Measurements from ENCODE around the gene TCEAL9. TPM values are rescaled to one million over a fixed set of nuclear protein-coding genes. Genes with fewer than 3 reads are reported as not detected.
A peak's percentile ranks its signal among the peaks of the same experiment; 100 is the strongest.
"Not testable (repeated sequence)": the region's sequence is repeated elsewhere in the genome, so short reads cannot be mapped to it uniquely, and the experiment has no call there.

Gene TCEAL9, protein sequence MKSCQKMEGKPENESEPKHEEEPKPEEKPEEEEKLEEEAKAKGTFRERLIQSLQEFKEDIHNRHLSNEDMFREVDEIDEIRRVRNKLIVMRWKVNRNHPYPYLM
- 197 TPM for polyA plus RNA-seq (ENCODE audit: insufficient read length)
- long read RNA-seq, donor 1, transcript TCEAL9-201 (2 exons, 699 nt), result minor isoform, 14 of 160 reads
- long read RNA-seq, donor 1, transcript TCEAL9-203 (1 exons, 1,938 nt), result minor isoform, 45 of 160 reads
- long read RNA-seq, donor 1, transcript TCEAL9-202 (3 exons, 1,033 nt), result major isoform, 75 of 160 reads
- long read RNA-seq, donor 1, partial matches to known transcripts, result 26 of 160 reads
- long read RNA-seq, donor 1, other reads (novel, unspliced or antisense), result 0 of 160 reads
- long read RNA-seq, donor 2, transcript TCEAL9-203 (1 exons, 1,938 nt), result minor isoform, 26 of 146 reads
- long read RNA-seq, donor 2, transcript TCEAL9-201 (2 exons, 699 nt), result minor isoform, 16 of 146 reads
- long read RNA-seq, donor 2, transcript TCEAL9-202 (3 exons, 1,033 nt), result major isoform, 83 of 146 reads
- long read RNA-seq, donor 2, partial matches to known transcripts, result 15 of 146 reads
- long read RNA-seq, donor 2, other reads (novel, unspliced or antisense), result 6 of 146 reads
- long read RNA-seq, donor 3, transcript TCEAL9-203 (1 exons, 1,938 nt), result minor isoform, 18 of 126 reads
- long read RNA-seq, donor 3, transcript TCEAL9-201 (2 exons, 699 nt), result minor isoform, 20 of 126 reads
- long read RNA-seq, donor 3, transcript TCEAL9-202 (3 exons, 1,033 nt), result major isoform, 72 of 126 reads
- long read RNA-seq, donor 3, partial matches to known transcripts, result 16 of 126 reads
- long read RNA-seq, donor 3, other reads (novel, unspliced or antisense), result 0 of 126 reads
- long read RNA-seq, donor 4, transcript TCEAL9-202 (3 exons, 1,033 nt), result minor isoform, 12 of 28 reads
- long read RNA-seq, donor 4, transcript TCEAL9-203 (1 exons, 1,938 nt), result major isoform, 13 of 28 reads
- long read RNA-seq, donor 4, partial matches to known transcripts, result 0 of 28 reads
- long read RNA-seq, donor 4, other reads (novel, unspliced or antisense), result 0 of 28 reads
- long read RNA-seq, donor 5, transcript TCEAL9-202 (3 exons, 1,033 nt), result major isoform, 181 of 300 reads
- long read RNA-seq, donor 5, transcript TCEAL9-203 (1 exons, 1,938 nt), result minor isoform, 61 of 300 reads
- long read RNA-seq, donor 5, transcript TCEAL9-201 (2 exons, 699 nt), result minor isoform, 49 of 300 reads
- long read RNA-seq, donor 5, partial matches to known transcripts, result 9 of 300 reads
- long read RNA-seq, donor 5, other reads (novel, unspliced or antisense), result 0 of 300 reads
- long read RNA-seq, donor 6, transcript TCEAL9-202 (3 exons, 1,033 nt), result major isoform, 72 of 149 reads
- long read RNA-seq, donor 6, transcript TCEAL9-203 (1 exons, 1,938 nt), result minor isoform, 25 of 149 reads
- long read RNA-seq, donor 6, transcript TCEAL9-201 (2 exons, 699 nt), result minor isoform, 35 of 149 reads
- long read RNA-seq, donor 6, partial matches to known transcripts, result 17 of 149 reads
- long read RNA-seq, donor 6, other reads (novel, unspliced or antisense), result 0 of 149 reads
- long read RNA-seq, donor 7, transcript TCEAL9-201 (2 exons, 699 nt), result minor isoform, 29 of 218 reads
- long read RNA-seq, donor 7, transcript TCEAL9-202 (3 exons, 1,033 nt), result major isoform, 104 of 218 reads
- long read RNA-seq, donor 7, transcript TCEAL9-203 (1 exons, 1,938 nt), result minor isoform, 48 of 218 reads
- long read RNA-seq, donor 7, partial matches to known transcripts, result 29 of 218 reads
- long read RNA-seq, donor 7, other reads (novel, unspliced or antisense), result 8 of 218 reads
- long read RNA-seq, donor 8, transcript TCEAL9-201 (2 exons, 699 nt), result minor isoform, 6 of 74 reads
- long read RNA-seq, donor 8, transcript TCEAL9-202 (3 exons, 1,033 nt), result major isoform, 42 of 74 reads
- long read RNA-seq, donor 8, transcript TCEAL9-203 (1 exons, 1,938 nt), result minor isoform, 19 of 74 reads
- long read RNA-seq, donor 8, partial matches to known transcripts, result 7 of 74 reads
- long read RNA-seq, donor 8, other reads (novel, unspliced or antisense), result 0 of 74 reads

DNA sequence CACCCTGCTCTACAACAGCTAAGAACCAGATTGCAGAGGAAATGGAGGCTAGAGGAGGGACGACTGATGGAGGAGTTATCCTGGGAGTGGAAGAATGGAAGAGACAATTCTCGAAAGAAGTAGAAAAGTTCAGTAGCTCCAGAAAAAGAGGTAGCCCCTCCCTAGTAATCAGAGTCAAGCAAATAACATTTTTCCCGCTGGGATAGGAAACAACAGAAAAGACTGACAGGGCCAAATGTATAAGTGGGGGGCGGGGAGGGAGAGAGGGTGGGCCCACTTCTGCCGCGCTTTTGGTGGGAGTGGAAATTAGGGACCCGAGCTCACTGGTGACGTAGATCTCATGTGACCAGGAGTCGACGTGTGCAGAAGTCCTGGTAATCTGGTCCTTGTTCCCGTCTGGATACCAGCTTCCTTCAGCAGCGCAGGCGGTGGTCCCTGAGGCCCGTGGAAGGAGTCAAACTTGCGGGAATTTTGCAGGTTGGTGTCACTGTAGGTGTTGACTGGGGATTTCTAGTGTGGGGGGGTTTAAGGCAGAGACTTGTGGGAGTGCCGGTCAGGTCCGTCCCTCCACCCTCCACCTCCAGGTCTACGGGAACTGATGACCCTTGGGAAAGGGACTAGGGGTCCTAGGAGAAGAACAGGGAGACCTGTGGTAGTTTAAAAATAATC is at the start of gene TCEAL9:
TSS of gene TCEAL9 (plus strand) at position 377 of the 669 bp plus-strand sequence. CDS start 1,179 bp downstream, outside the sequence.
- DNase-seq, result peak; percentile 81

DNA sequence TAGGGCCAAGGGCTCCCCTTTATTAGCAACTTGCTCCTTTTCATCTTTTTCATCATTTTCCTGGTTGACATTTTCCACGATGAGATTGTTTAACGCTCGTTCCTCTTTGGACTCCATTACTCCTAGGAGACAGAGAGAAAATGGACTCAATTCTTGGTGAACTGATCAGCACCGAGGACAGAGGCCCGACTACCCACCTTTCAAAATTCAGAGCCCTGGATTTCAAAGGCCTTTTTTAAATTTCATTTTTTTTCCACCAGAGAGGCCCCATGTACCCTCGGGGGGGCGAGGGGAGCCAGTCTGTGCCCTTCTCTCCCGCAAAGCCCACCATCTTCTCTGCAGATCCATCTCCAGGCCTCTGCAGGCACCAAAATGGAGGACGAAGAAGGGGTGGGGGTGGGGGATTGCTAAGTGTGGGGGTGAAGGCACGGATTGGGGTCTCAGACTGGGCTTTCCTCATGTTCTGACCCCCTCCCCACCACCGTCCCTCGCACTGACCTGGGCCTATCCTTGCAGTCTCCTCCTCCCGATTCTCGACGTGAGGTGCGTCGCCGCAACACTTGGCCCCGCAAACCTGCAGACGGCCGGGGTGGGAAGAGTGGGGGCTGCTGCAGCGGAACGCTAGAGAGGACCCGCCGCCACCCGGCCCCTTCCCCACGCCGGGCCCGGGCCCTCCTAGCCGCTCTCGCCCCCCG is 46.3 kb upstream of the TCEAL9 start:
- no peak for DNase-seq

DNA sequence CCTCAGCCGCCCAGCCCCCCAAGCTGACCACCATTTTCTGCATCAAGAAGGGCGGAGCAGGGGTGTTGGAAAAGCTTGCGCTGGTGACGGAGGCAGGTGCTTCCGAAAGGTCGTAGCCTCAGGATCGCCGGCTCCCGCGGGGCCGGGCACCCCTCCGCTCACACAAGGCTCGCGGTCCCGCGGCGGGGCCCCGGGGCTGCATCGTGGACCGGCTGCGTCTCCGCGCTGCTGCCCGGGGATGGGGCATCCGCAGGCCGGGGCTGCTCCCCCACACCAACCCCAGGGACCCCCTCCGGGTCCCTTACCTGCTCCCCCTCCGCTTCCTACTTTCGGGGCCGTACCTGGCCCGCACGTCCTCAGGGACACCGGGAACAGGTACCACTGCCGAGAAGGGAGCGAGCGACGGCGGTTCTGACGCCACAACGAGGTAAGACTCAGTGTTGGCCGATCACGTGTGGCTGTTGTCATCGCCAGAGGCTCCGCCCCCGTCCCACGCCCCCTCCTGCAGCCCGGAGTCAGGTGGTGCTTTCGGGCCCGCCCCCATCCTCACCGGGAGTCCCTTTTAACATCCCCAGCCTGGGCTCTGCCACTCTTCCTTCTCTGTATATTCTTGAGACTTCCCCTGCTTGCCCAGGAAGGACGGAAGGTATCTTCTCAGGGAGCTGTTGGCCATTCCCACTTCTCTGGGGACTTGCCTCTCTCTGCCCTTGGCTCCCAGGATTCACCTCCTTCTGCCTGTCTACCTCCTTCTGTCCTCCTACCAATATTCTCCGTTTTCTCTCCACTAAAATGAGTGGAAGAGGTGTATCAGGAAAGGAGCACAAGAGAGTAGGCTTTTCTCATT is 45.5 kb upstream of the TCEAL9 start, which contains the start of gene BEX2:
TSS of gene BEX2 (minus strand) at position 436 of the 844 bp plus-strand sequence. CDS start 1,014 bp downstream, outside the sequence.
- peak; percentile 63 for DNase-seq

DNA sequence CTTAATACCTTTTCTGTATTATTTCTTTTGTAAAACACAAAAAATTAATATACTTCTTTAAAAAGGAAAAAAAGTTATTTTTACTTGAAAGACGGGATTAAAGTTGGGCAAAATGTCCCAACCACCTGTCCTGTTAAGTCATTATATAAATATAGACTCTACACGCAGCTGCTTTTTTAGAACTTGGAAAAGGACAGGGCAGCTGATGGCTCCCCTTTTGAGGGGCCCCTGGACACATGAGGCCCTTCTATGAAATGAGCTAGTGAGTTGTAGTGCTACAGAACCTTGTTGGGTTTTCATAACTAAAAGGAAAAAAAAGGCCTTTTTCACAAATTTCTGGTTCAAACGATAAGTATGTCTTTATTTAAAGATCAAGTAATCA is 44.9 kb upstream of the TCEAL9 start:
- DNase-seq, result no peak

DNA sequence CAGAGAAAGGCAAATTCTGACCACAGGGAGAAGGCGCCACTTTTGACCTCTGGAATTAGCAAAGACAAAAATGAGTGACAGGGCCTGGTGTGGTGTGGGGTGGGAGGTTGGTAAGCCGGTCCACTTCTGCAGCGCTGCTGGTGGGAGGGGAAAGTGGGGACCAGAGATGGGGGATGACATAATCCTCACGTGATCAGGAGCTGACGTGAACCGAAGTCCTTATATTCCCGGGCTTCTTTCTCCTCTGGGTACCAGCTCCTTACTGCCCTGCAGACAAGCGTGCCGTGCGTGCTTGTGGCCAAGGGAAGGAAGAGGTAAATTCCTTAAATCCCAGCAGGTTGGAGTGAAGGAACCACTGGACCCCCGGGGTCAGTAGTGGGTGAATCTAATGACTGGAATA is 26.3 kb upstream of the TCEAL9 start, which contains the start of gene TCEAL7:
TSS of gene TCEAL7 (plus strand) at position 249 of the 400 bp plus-strand sequence. CDS start 1,165 bp downstream, outside the sequence.
- peak; percentile 70 for DNase-seq

DNA sequence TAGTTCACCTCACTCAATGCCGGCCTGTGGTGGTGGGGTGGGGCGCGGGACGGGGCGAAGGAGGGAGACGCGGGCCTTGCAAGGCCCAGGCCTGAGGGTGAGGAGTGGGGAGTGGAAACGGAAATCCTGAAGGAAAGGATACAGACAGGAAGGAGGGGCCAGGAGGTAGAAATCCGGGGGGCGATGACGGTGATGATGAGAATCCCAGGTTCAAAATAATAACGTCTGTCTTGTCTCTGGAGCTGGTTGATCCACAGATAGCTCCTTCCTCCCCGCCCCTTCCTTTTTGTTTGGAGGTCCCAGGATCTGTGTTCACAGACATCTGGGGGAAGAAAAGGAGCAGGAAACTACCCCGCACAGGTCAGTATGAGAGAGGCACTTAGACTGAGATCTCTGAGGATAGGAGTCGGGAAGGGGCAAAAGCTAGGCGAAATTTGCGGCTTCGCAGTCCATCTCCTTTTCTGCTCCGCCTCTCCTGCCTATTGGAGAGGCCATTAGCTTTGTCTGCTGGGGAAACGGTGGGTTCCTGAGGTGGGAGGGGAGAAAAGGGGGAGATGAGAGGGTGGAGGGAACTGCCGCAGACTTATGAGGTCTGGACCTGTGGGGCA is 25.5 kb upstream of the TCEAL9 start:
- DNase-seq, result peak; percentile 49

DNA sequence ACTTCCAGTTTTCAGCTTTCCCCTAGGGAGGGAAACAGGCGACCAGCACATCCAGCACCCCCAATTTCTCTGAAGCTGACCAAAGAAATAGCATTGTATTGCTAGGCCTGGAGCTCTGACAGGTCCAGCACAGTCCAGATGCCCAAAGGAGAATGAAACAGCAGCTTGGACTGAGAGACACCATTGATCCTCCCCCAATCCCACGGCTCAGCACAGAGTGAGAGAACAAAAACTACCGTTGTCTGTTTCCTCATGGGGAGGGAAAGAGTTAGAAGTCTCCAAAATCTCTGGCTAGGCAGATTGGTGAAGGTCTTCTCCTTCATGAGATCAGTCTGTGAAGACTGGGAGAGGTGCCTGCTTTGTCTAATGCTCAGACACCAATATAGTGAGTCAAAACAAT is 17.6 kb upstream of the TCEAL9 start:
- no peak for DNase-seq

DNA sequence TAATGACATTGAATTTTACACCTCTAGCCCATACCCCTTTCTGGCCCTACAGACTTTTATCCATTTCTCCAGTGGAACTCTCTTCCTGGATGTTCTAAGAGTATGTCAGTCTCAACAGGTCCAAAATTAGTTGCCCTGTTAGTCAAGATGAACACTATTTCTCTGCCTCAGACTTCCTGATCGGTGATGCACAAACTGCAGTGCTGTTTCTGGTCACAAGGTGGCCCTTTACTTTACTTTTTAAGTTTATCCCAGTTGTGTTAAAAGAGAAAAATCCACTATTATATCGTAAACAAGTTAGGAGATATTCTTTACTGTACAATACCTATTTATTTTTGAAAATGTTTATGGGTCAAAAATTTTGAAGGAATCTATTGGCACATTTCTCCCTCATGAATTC is 13.2 kb upstream of the TCEAL9 start:
- DNase-seq, result no peak

DNA sequence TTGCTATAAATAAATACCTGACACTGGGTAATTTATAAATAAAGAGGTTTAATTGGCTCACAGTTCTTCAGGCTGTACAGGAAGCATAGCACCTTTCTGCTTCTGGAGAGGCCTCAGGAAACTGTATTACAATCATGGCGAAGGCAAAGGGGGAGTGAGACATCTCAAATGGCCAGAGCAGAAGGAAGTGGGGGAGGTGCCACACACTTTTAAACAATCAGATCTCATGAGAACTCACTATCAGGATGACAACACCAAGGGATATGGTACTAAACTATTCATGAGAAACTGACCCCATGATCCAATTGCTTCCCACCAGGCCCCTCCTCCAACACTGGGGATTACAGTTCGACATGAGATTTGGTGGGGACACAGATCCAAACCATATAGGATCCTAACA is 11.7 kb upstream of the TCEAL9 start:
- DNase-seq, result no peak

DNA sequence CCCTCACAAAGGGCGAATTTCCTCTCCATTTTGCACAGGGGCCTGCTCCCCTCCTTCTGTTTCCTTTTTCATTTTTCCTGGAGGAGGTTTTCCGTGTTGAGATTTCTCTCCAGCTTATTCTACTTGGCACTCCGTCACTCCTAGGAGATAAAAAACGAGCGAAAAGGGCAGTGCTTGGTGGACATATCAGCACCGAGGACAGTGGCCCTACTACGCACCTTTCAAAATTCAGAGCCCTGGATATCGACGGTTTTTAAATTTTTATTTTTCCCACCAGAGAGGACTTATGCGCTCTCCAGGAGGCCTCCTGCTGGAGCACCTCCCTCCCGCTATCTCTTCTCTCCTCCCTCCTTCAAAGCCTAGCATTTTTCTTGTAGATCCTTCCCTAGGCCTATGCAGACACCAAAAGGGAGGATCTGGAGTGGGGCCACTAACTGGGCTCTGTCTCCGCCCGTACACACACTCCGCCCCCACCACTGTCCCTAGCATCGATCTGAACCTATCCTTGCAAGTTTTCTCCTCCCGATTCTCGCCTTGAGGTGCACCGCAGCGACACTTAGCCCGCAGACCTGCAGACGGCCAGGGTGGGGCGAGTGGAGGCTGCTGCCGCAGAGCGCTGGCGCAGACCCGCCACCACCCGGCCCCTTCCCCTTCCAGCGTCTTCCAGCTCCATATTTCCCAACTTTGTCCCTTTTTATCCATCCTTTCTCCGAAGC is 8.5 kb upstream of the TCEAL9 start:
- DNase-seq, result no peak

DNA sequence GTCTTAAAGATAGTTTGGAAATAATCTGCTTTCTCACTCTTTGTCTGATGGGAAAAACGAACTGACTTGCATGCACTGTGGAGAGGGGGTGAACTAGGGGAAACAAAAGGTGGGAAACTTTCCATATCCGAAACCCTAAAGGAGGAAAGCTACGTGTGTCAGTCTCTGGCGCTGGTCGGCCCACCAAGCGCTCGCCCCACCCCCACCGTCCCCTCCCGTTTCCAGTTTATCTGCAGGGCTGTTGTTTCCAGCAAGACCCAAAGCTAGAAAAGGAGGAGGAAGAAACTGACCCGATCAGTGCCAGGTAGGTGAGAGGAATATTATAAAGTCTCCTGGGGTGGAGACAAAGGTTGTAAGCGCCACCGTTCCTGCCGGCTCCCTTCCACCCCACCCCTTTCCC is 552 bp downstream of the TCEAL9 start:
- peak; percentile 52 for DNase-seq

DNA sequence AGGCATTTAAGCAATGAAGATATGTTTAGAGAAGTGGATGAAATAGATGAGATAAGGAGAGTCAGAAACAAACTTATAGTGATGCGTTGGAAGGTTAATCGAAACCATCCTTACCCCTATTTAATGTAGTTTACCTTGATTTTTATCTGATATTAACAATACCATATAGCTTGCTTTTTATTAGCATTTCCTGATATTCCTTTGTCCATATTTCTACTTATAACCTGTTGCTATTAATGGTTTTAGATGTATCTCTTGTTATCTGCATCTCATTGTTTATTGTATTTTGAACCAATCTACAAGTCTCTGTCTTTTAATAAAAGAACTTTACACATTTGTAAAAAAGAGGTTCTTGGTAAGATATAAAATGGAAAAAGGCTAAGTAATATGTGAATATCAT is 1.6 kb downstream of the TCEAL9 start:
- DNase-seq, result no peak

DNA sequence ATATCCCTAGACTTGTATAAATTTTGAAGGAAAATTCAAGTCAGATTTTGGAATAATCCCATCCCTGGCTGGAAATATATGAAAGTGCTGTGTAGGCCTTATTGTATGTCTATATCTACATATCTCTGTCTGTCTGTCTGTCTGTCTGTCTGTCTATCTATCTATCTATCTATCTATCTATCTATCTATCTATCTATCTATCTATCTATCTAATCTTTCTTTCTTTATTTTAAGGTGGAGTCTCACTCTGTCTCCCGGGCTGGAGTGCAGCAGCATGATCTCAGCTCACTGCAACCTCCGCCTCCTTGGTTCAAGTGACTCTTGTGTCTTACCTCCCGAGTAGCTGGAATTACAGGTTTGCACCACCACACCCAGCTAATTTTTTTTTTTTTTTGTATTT is 3.3 kb downstream of the TCEAL9 start:
- DNase-seq, result not testable (repeated sequence)

DNA sequence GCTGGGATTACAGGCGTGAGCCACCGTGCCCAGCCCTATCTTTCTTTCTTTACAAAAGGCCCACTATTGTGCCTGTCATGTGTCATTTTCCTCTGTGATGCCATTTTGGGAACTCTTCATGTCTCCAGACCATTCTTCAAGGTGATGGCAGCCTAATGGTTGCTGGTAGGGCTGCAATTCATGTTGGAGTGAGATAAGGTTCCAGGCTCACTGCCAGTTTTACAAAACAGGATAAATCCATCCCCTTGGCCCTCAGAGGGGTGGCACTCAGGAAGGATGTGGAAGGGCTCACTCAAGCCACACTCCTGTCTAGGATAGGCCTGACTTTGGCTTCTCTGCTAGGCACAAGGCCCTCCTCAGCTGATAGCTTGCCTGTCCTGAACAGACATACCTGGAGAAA is 3.8 kb downstream of the TCEAL9 start:
- no peak for DNase-seq

DNA sequence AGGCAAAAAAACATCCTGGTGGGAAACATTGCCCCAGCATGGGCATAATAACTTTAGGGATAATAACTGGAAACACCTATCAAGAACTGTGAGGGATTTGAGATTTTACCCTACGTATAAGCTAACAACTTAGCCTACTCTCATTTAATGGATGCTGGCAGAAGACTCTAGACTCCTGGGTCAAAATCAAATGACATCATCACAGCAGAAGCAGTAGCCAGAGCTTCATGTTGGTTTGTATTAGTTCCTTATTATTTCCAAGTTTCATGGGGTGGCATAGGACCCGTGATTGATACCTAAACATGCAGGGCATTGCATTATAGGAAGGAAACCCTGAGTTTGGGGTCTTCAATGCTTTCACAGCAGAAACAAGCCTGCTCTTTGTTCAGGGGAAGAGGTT is 4.6 kb downstream of the TCEAL9 start:
- no peak for DNase-seq

DNA sequence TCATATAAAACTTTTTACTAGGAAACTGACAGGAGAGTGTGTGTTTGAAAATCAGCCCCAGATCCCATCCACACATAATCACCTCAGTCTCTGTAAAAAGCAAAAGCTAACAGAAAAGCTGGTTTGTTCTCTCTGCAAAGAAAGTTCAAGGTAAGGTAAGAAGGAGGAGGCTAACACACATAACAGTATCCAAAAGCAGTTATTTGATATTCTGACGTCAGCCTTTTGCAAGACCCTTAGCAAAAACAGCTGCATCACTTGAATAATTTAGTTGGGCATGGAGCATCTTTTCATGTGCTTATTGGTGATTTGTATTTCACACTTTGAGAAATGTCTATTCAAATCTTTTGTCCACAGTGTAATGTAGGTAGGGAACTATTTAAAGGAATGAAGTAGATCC is 5.5 kb downstream of the TCEAL9 start:
- no peak for DNase-seq

DNA sequence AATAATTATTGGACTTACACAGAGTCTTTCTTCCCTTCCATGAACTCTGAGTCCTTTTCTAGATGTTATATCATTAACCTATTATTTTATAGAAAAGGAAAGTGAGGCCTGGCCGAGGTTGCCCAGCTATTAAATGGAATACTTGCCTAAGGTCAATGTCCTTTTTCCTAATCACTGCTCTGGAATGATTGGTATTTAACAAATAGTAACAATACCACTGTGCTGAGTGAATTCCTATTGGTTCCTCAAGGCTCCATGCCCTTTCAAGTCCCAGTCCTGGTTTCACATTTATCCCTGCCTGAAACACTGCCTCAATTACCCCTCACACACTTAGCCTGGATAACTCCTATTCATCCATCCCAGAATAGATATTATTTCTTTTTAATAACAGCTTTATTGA is 6.2 kb downstream of the TCEAL9 start:
- DNase-seq, result no peak
